Stimulated activated CD8-positive, alpha-beta memory T cell treated with anti-CD3 and anti-CD28 coated beads, Interleukin-7, amount 100 ng/mL, for 48 hours (primary cell): Measurements from ENCODE around the gene SLC35D1.

Source experiments
- DNase-seq, 2 donors: peaks; one replicate each; pipeline ENCODE4 v3.0.0-alpha.2; 2020; ENCODE audit warnings: low read depth in 1 of 2; ENCODE audit errors: extremely low read depth in 1 of 2

Gene SLC35D1

GRCh38 chr1:67051196-67051595 is 2.8 kb downstream of the SLC35D1 start:
- no peak for DNase-seq

DNA sequence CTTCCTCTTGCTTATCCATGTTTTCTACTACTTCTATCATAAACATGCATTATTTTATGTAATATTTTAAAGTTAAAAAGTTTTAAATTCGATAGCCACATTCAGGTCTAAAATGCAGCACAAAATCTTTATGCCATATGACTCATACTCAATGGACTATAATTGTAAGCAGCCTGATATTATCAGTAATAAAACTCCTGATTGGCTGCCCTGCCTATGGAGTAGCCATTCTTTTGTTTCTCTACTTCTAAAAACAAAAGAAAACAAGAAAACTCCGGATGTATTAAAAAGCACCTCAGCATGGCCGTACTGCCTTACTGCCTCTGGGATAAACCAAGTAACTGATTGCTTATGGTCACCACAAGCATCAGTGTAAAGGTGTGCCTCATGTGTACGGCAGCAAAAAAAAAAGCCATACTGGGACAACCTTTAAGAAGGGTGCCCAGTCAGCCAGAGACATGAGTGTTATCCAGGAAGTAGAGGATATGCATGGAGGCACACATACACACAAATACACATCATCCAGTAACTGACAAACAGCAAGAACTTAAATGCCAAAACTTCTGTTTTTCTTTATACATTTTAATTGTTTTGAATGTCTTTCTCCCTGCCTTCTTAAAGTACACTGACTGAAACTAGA is 9.2 kb downstream of the SLC35D1 start:
- no peak for DNase-seq

GRCh38 chr1:67043366-67043765 is 10.6 kb downstream of the SLC35D1 start:
- DNase-seq = no peak

- no peak for DNase-seq
Observed at GRCh38 chr1:67041841-67042503, 12.0 kb downstream of the SLC35D1 start.

GRCh38 chr1:67040405-67040804 is 13.5 kb downstream of the SLC35D1 start:
- no peak for DNase-seq

DNA sequence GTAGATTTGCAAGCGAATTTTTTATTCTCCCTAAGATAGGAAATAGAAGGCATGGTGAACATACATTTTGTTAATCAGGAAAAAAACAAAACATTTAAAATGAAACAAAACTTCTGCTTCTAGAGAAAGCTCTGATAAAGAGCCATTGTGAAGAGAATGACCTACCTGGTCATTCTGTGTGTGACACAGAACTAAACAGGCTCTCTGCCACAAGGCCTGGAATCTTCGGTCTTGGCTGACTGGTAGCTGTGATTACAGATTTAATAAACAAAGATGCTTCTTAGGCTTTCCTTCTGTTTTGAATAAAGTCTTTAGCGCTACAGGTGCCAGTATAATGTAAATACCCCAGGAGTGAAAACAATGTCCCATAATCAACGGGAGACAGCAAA is 22.1 kb downstream of the SLC35D1 start:
- DNase-seq = no peak

GRCh38 chr1:67031121-67031858 is 22.7 kb downstream of the SLC35D1 start:
- no peak for DNase-seq

DNA sequence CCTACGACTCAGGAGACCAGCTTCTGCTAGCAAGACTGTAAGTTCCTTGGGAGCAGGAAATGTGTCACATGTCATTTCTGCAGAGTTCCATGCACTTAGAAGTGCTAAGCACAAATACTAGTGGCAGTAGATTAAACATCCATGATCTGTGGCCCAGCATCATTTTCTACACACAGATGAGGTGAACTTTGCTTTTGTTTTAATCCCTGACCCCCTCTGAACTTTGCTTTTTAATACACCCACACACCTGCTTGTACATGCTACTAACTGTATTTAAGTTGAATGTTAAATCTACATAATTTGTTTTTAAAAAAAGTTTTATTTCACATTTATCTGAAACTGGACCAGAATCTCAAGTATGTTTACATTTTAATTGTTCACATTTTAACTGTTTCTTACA is 24.5 kb downstream of the SLC35D1 start:
- DNase-seq = no peak

DNA sequence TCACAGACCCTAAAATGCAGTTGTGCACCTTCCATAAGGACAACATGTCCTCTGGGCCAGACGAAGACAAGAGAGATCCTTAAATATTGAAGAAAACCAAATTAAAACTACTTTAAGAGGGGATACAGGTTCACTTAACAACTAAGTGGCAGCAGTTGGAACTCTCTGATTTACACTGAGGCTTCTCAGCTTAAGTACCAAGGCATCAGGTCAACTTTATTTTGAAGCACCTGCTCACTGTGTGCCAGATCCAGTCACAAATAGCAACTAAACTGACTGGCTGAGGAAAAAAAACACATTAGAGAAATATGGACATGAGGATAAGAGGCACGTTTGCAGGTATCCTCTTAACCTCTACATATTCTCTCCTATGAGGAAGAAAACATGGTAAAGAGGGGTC is 33.2 kb downstream of the SLC35D1 start:
- DNase-seq = no peak

DNA sequence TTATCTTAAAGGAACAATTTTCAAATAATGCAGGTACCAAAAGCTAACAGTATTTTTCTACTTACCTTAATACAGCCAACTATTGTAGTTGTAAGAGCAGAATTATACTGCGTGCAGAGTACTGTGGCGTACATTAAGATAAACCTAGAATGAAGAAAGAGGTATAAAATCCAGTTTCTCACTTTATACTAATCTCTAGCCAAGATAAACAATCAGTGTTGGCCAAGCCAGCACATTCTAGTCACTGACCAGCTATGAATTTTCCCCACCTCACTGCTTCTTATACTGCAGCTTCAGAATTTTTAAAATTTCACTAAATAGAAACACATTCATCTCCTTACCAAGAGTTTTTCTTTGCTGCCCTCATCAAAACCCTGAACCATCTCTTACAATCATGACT is 33.6 kb downstream of the SLC35D1 start:
- no peak for DNase-seq

DNA sequence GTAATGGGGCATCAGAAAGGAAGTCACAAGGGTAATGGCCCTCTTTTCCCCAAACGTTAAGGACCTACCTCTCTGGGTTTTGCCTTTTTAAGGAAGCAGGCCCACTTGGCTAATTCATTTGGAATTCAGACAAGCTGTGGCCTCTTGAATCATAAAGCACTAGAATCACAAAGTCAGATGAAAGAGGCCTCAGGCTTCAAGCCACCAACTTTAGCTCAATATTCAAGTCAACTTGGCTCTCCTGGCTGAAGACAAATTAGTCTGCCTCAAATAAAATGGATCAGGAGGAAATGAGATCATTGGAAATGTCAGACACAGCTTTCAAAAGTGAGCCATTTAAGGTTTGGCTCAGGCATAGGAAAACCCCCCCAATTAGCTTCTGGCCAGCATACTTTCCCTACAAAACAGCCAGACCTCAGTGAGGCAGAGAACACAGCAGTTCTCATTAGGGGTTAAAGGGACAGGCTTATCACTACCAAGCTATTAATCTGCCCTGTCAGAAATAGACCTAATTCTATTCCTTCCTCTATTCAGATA is 34.3 kb downstream of the SLC35D1 start:
- DNase-seq = no peak

GRCh38 chr1:67019121-67019520 is 34.8 kb downstream of the SLC35D1 start:
- DNase-seq = no peak

- DNase-seq = no peak
Observed at GRCh38 chr1:67018574-67018973, 35.4 kb downstream of the SLC35D1 start.

DNA sequence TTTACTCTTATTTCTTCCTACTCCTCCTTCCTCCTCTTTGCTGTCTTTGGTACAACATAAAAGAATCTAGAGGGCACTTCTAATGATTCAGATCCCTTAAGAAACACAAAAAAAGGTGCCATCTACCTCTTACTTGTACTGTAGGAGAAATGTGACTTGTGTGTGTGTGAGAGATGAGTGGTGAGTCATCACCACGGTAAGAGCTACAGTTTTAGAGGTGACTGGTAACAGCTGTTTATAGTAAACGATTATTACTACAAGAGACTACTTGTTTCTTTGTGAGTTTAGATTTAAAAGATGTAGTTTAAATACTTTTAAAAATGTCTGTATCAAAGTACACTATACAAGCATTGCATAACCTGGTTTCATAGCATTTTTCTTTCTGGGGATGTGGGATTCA is 40.4 kb downstream of the SLC35D1 start:
- no peak for DNase-seq

- no peak for DNase-seq
Observed at GRCh38 chr1:67009792-67010191, 44.2 kb downstream of the SLC35D1 start.

- DNase-seq = no peak
Observed at GRCh38 chr1:67005068-67005467, 48.9 kb downstream of the SLC35D1 start.

DNA sequence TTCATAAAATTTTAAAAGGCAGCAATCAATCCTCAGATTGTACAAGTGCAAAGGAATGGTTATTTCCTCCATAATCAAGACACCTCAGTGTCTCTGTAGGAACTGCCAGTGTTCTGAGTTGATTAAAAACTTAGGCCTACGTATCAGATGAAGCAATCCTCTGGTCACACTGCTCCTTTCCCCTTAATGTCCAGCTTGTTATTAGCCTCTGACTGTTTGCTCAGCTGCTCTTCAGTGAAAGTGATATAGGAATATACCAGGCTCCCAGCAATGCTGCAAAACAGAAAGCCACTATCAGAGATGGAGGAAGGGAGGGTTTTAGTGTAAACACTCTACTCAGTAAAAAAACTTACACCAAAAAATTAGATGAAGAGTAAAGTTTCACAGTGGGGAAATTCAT is 49.8 kb downstream of the SLC35D1 start:
- no peak for DNase-seq

GRCh38 chr1:67001682-67002425 is 52.1 kb downstream of the SLC35D1 start:
- DNase-seq = no peak

- DNase-seq = no peak
Observed at GRCh38 chr1:66999640-67000400, 54.1 kb downstream of the SLC35D1 start.

GRCh38 chr1:66998972-66999371 is 55.0 kb downstream of the SLC35D1 start:
- no peak for DNase-seq
